A549 (cell line): Measurements from ENCODE around the gene CFH. TPM values are rescaled to one million over a fixed set of nuclear protein-coding genes. Genes with fewer than 3 reads are reported as not detected.

Source experiments
- ATAC-seq, 2 experiments: fragments of 200-7000 bp in 1 of 2; fragments of >200 bp in 1 of 2; cut with Nextera tagmentation in 1 of 2; cut with Tn5 transposase in 1 of 2; 3 replicates each; pipeline versions ENCODE4 v1.8.0 to v1.9.1; 2018 to 2020; ENCODE audit warnings: mild to moderate bottlenecking in 1 of 2, moderate library complexity in 1 of 2
- CTCF ChIA-PET: fragments of 300-600 bp; sonication (Branson Sonifier 250); formaldehyde crosslinking; extraction: SDS; loops from one replicate; lab custom pipeline; 2021; ENCODE audit warnings: antibody characterized with exemption, inconsistent platforms; lab: Yijun Ruan, JAX
- POLR2A ChIA-PET: fragments of 350-600 bp; formaldehyde crosslinking; extraction: SDS; loops from one replicate; lab custom pipeline; 2021; ENCODE audit warnings: antibody characterized with exemption, inconsistent platforms; lab: Yijun Ruan, JAX
- DNase-seq, 2 experiments: peaks; one replicate each; pipeline versions ENCODE4 v3.0.0 to v3.0.0-alpha.2; 2011 to 2016; ENCODE audit warnings: low read depth in 1 of 2, low spot score in 1 of 2
- FAIRE-seq: peaks from 2 replicates; lab custom pipeline; 2011; peaks lifted over from hg19 to GRCh38; lab: Jason Lieb, UNC
- H3K27ac ChIP-seq, 2 experiments: fragments of >200 bp; sonication (Bioruptor Twin); formaldehyde crosslinking; 3 replicates each; pipeline ENCODE4 v1.5.1; 2016 to 2017
- H3K4me1 ChIP-seq: fragments of >200 bp; sonication (Bioruptor Twin); formaldehyde crosslinking; 3 replicates; pipeline ENCODE4 v1.6.1; 2016
- H3K4me2 ChIP-seq: fragments of >200 bp; sonication (Bioruptor Twin); formaldehyde crosslinking; 3 replicates; pipeline ENCODE4 v1.6.1; 2016
- H3K4me3 ChIP-seq: fragments of >200 bp; sonication (Bioruptor Twin); formaldehyde crosslinking; 3 replicates; pipeline ENCODE4 v1.5.1; 2016
- H3K9me3 ChIP-seq: fragments of >200 bp; sonication (Bioruptor Twin); formaldehyde crosslinking; 3 replicates; pipeline ENCODE4 v1.6.1; 2016
- BHLHE40 ChIP-seq: IDR thresholded peaks from 2 replicates; pipeline ENCODE4 v1.6.1; 2012; ENCODE audit warnings: low read depth, low read length, inconsistent platforms
- CBX8 ChIP-seq: fragments of 200-600 bp; sonication (generic); IDR thresholded peaks from 2 replicates; pipeline ENCODE4 v1.6.1; 2016
- CHD2 ChIP-seq: fragments of 150-350 bp; IDR thresholded peaks from 2 replicates; pipeline ENCODE4 v1.6.1; 2014; ENCODE audit warnings: low read length; ENCODE audit not compliant: partially characterized antibody
- CHD4 ChIP-seq: fragments of 200-600 bp; sonication (generic); IDR thresholded peaks from 2 replicates; pipeline ENCODE4 v1.6.1; 2016; ENCODE audit warnings: antibody characterized with exemption, mild to moderate bottlenecking, borderline replicate concordance
- ELK1 ChIP-seq: fragments of 150-350 bp; IDR thresholded peaks from 2 replicates; pipeline ENCODE4 v1.6.1; 2014; ENCODE audit warnings: low read depth, mild to moderate bottlenecking, low read length
- EP300 ChIP-seq, 2 experiments: fragments of >200 bp; sonication (Bioruptor Twin); formaldehyde crosslinking; IDR thresholded peaks; 2 replicates in 1 of 2; 3 replicates in 1 of 2; pipeline ENCODE4 v1.6.1; 2016 to 2017
- FOSL2 ChIP-seq, 2 experiments: fragments of 450-650 bp in 1 of 2; fragments of >200 bp in 1 of 2; sonication (Bioruptor Twin) in 1 of 2; formaldehyde crosslinking; IDR thresholded peaks; 2 replicates each; pipeline versions ENCODE4 v1.5.0 to v1.6.1; 2016 to 2020; ENCODE audit warnings: mild to moderate bottlenecking in 1 of 2, moderate library complexity in 1 of 2
- FOXS1 ChIP-seq: fragments of 250-450 bp; sonication (Bioruptor Pico); IDR thresholded peaks from 2 replicates; pipeline ENCODE4 v1.5.0; 2020; ENCODE audit warnings: mild to moderate bottlenecking, moderate library complexity
- GATA3 ChIP-seq: IDR thresholded peaks from 2 replicates; pipeline ENCODE4 v1.6.1; 2012; ENCODE audit warnings: borderline replicate concordance
- HEYL ChIP-seq: fragments of 250-450 bp; sonication (Bioruptor Pico); IDR thresholded peaks from 2 replicates; pipeline ENCODE4 v1.8.0; 2021; ENCODE audit warnings: mild to moderate bottlenecking, moderate library complexity
- HMGXB4 ChIP-seq: fragments of 250-450 bp; sonication (Bioruptor Pico); IDR thresholded peaks from 2 replicates; pipeline ENCODE4 v1.5.0; 2021; ENCODE audit warnings: mild to moderate bottlenecking, moderate library complexity, borderline replicate concordance
- HOXA7 ChIP-seq: fragments of 250-450 bp; sonication (Bioruptor Pico); IDR thresholded peaks from 2 replicates; pipeline ENCODE4 v1.5.0; 2020; ENCODE audit warnings: mild to moderate bottlenecking, moderate library complexity
- HOXB13 ChIP-seq: fragments of 250-450 bp; sonication (Bioruptor Pico); IDR thresholded peaks from 2 replicates; pipeline ENCODE4 v1.5.0; 2020; ENCODE audit warnings: low read depth, mild to moderate bottlenecking, moderate library complexity
- JUN ChIP-seq, 2 experiments: fragments of >200 bp; sonication (Bioruptor Twin); formaldehyde crosslinking; IDR thresholded peaks; 2 replicates in 1 of 2; 3 replicates in 1 of 2; pipeline ENCODE4 v1.6.1; 2016 to 2017
- MAFK ChIP-seq: fragments of 450-650 bp; IDR thresholded peaks from 2 replicates; pipeline ENCODE4 v1.6.1; 2014; ENCODE audit not compliant: partially characterized antibody
- RNF2 ChIP-seq: fragments of 200-600 bp; sonication (generic); IDR thresholded peaks from 2 replicates; pipeline ENCODE4 v1.6.1; 2016; ENCODE audit warnings: low read depth, mild to moderate bottlenecking, antibody characterized with exemption, moderate library complexity, borderline replicate concordance
- ZC3H11A ChIP-seq: fragments of 450-650 bp; IDR thresholded peaks from 2 replicates; pipeline ENCODE4 v1.6.1; 2014; ENCODE audit warnings: antibody characterized with exemption, mild to moderate bottlenecking
- ZNF302 ChIP-seq: fragments of 250-450 bp; sonication (Bioruptor Pico); IDR thresholded peaks from 2 replicates; pipeline ENCODE4 v1.9.0; 2021; ENCODE audit warnings: inconsistent platforms, mild to moderate bottlenecking, moderate library complexity
- WGBS: methylation state at CpG from one replicate; pipeline ENCODE4 v1.1.6; 2017; ENCODE audit errors: missing lambda C conversion rate; 5-methylcytosine and 5-hydroxymethylcytosine counted together
- polyA plus RNA-seq, 4 experiments: library from polyadenylated mRNA; depleted of rRNA in 3 of 4; stranded (reverse); fragments of >200 nt; fragmentation: RNase III in 1 of 4; extraction: RNeasy Plus Mini Kit Qiagen cat#74134 plus additional on column Dnase treatment in 1 of 4; gene quantifications; 2 replicates in 3 of 4; 3 replicates in 1 of 4; pipeline ENCODE4 v1.2.3, GENCODE V29; 2011 to 2017

Gene CFH
- polyA plus RNA-seq, 2 of the 4 experiments (the other 2 are of a cell fraction), result 8.2 to 68.1 TPM

GRCh38 chr1:196640976-196641375, 10.9 kb upstream of the CFH start:
- WGBS, result 79% methylated on average over 1 of the region's 1 CpG
- no peak overlapping the region for H3K4me3 ChIP-seq
- ATAC-seq (no peak), DNase-seq (no peak)
- CTCF ChIA-PET, result interaction anchor here (1.2 kb wide), 1 partner anchor 21 kb away, joined by 3 read pairs; no protein-coding TSS in a partner anchor
- no peak overlapping the region for H3K4me2 ChIP-seq
- no peaks in the 10 kb centered on the region for H3K9me3 ChIP-seq
- POLR2A ChIA-PET, result no interaction called here
- H3K4me1 ChIP-seq, result no peaks in the 10 kb centered on the region
- no peak overlapping the region for H3K27ac ChIP-seq
- no peak for TF ChIP-seq ZC3H11A
- TF ChIP-seq ZNF302, result no peak
- no peak for TF ChIP-seq HOXA7
- no peak for TF ChIP-seq FOXS1
- no peak for TF ChIP-seq RNF2
- no peak for TF ChIP-seq CBX8
- no peak for TF ChIP-seq GATA3
- TF ChIP-seq, all 56 proteins: peak for 0
- FAIRE-seq, result no peak

DNA sequence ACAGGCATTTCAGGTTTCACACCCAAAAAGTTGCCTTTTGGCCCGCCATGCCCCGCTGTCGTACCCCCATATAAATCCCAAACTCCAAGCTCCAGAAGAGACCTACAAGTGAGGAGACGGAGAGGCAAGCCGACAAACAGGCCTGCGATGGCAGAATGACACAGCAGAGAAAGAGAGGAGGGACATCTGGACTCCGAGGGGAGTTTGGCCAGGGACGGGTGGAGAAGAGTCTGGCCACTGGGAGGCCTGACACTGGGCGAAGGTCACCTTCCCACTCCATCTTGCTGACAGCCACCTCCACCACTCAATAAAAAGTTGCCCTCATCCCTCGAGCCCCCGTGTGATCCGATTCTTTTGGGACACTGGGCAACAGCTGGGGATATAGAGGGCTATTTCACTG, 1.9 kb upstream of the CFH start:
- TF ChIP-seq HOXB13 (no peak), ELK1 (no peak), FOXS1 (no peak), HOXA7 (no peak), CHD2 (no peak), FOSL2 (IDR thresholded peaks at IDR 0.05) (no peak), FOSL2 (CRISPR knock-in tag; IDR thresholded peaks at IDR 0.05) (no peak), HMGXB4 (CRISPR knock-in tag) (no peak), EP300 (IDR thresholded peaks at IDR 0.05) (no peak)
- FAIRE-seq, result no peak
- H3K9me3 ChIP-seq, result no peaks in the 10 kb centered on the region
- H3K4me1 ChIP-seq, result peaks cover 3% of the 10 kb centered on the region; the same call in 1 of the 3 replicates
- H3K4me3 ChIP-seq, result no peak overlapping the region
- no peak for ATAC-seq
- DNase-seq, result no peak
- ChIA-PET CTCF (interaction anchor here (0.7 to 1.3 kb wide), 2 partner anchors 11 to 752 kb away, joined by 3 to 6 read pairs; no protein-coding TSS in a partner anchor), POLR2A (no interaction called here)
- no peak overlapping the region for H3K4me2 ChIP-seq
- no peak overlapping the region for H3K27ac ChIP-seq
- 92% methylated on average over 12 of the region's 12 CpGs for whole genome bisulfite sequencing

DNA sequence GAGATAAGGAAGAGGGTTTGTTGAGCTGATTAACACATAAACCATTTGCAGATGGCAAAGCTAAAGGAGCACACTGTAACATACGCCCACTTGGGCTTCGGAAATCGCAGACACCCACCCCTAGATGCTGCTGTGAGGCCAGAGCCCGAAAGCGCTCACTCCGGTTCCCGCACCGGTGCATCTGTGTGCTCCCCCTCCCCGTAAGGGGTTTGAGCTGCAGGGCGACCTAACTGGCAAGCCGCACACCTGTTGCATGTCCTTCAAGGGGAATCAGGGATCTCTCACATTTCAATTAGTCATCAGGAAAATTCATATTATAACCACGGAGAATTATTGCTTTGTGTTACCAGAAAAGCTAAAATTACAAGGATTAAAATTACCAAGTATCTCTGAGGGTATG, 1.4 kb upstream of the CFH start:
- no peak for DNase-seq
- Histone ChIP-seq H3K9me3 (no peaks in the 10 kb centered on the region), H3K4me2 (no peak overlapping the region), H3K27ac (no peak overlapping the region), H3K4me3 (no peak overlapping the region)
- ChIA-PET POLR2A (no interaction called here), CTCF (interaction anchor here (0.7 to 1.3 kb wide), 2 partner anchors 11 to 753 kb away, joined by 3 to 6 read pairs; no protein-coding TSS in a partner anchor)
- no peak for ATAC-seq
- TF ChIP-seq CHD4, result no peak
- TF ChIP-seq HOXA7, result no peak
- TF ChIP-seq ELK1, result no peak
- TF ChIP-seq MAFK, result no peak
- no peak for TF ChIP-seq HEYL (CRISPR knock-in tag)
- TF ChIP-seq BHLHE40, result no peak
- TF ChIP-seq EP300 (IDR thresholded peaks at IDR 0.05), result no peak
- TF ChIP-seq JUN (IDR thresholded peaks at IDR 0.05), result no peak
- TF ChIP-seq, all 56 proteins: peak for 0
- no peak for FAIRE-seq
- 89% methylated on average over 12 of the region's 12 CpGs for WGBS
- peaks cover 3% of the 10 kb centered on the region; the same call in 1 of the 3 replicates for H3K4me1 ChIP-seq
